CD14-positive monocyte (primary cell): ENCODE results near the gene DAW1. TPM values are rescaled to one million over a fixed set of nuclear protein-coding genes. Genes with fewer than 3 reads are reported as not detected.

Source experiments
- DNase-seq, 3 donors: peaks; one replicate each; pipeline ENCODE4 v3.0.0-alpha.2; 2011 to 2022
- H2AFZ ChIP-seq: 2 replicates; pipeline ENCODE4 v1.6.0; 2012; ENCODE audit warnings: mild to moderate bottlenecking, low read depth, low read length, inconsistent platforms; ENCODE audit not compliant: insufficient read depth, poor library complexity, severe bottlenecking
- H3K27ac ChIP-seq, 2 donors: 1 replicate in 1 of 2; 2 replicates in 1 of 2; pipeline ENCODE4 v1.5.1; 2012 to 2013; ENCODE audit warnings: low read length in 2 of 2, control low read depth in 1 of 2, inconsistent platforms in 1 of 2, low read depth in 1 of 2, mild to moderate bottlenecking in 1 of 2
- H3K27me3 ChIP-seq, 2 donors: one replicate each; pipeline versions ENCODE4 v1.6.0 to v1.6.1; 2011 to 2013; ENCODE audit warnings: low read length in 2 of 2; ENCODE audit not compliant: control insufficient read depth in 2 of 2, insufficient read depth in 2 of 2
- H3K36me3 ChIP-seq, 2 donors: replicated peaks in 1 of 2; 1 replicate in 1 of 2; 2 replicates in 1 of 2; pipeline versions ENCODE4 v1.5.1 to v1.6.1; 2012 to 2013; ENCODE audit warnings: low read length in 2 of 2, control low read depth in 1 of 2, inconsistent platforms in 1 of 2, mild to moderate bottlenecking in 1 of 2; ENCODE audit not compliant: insufficient read depth in 2 of 2, control insufficient read depth in 1 of 2
- H3K4me1 ChIP-seq, 2 donors: 1 replicate in 1 of 2; 2 replicates in 1 of 2; pipeline versions ENCODE4 v1.5.1 to v1.6.1; 2012 to 2013; ENCODE audit warnings: low read length in 2 of 2, control low read depth in 1 of 2, inconsistent platforms in 1 of 2, mild to moderate bottlenecking in 1 of 2, moderate library complexity in 1 of 2; ENCODE audit not compliant: insufficient read depth in 2 of 2, control insufficient read depth in 1 of 2
- H3K4me2 ChIP-seq: replicated peaks from 2 replicates; pipeline ENCODE3; 2012; ENCODE audit warnings: low read length, moderate library complexity, mild to moderate bottlenecking; ENCODE audit not compliant: poor library complexity, severe bottlenecking; ENCODE audit errors: extremely low read depth
- H3K4me3 ChIP-seq, 3 experiments: fragments of 200-600 bp in 1 of 3; sonication (generic) in 1 of 3; replicated peaks in 1 of 3; 1 replicate in 2 of 3; 2 replicates in 1 of 3; pipeline ENCODE4 v1.5.1; 2011 to 2013; ENCODE audit warnings: low read length in 3 of 3, mild to moderate bottlenecking in 3 of 3, control low read depth in 2 of 3, low read depth in 2 of 3, inconsistent platforms in 1 of 3, moderate library complexity in 1 of 3
- H3K79me2 ChIP-seq: 2 replicates; pipeline ENCODE4 v1.6.0; 2012; ENCODE audit warnings: mild to moderate bottlenecking, control low read depth, inconsistent platforms, low read length, moderate library complexity; ENCODE audit not compliant: insufficient read depth
- H3K9ac ChIP-seq: 2 replicates; pipeline ENCODE4 v1.6.0; 2017; ENCODE audit warnings: low read length, mild to moderate bottlenecking; ENCODE audit not compliant: insufficient read depth, poor library complexity, severe bottlenecking
- H3K9me3 ChIP-seq, 2 donors: replicated peaks in 1 of 2; 1 replicate in 1 of 2; 2 replicates in 1 of 2; pipeline versions ENCODE4 v1.5.1 to v1.6.1; 2012 to 2013; ENCODE audit warnings: low read length in 2 of 2, control low read depth in 1 of 2; ENCODE audit not compliant: control insufficient read depth in 1 of 2, insufficient read depth in 1 of 2
- H4K20me1 ChIP-seq: 2 replicates; pipeline ENCODE4 v1.6.0; 2012; ENCODE audit warnings: mild to moderate bottlenecking, low read length, control low read depth, moderate library complexity; ENCODE audit not compliant: insufficient read depth
- H3K27ac Mint-ChIP-seq, 7 donors: one replicate each; pipeline ENCODE4 v1.8.0; 2020; ENCODE audit warnings: mild to moderate bottlenecking in 7 of 7, mixed read lengths in 7 of 7, moderate library complexity in 6 of 7, inconsistent platforms in 2 of 7
- H3K27me3 Mint-ChIP-seq, 3 donors: one replicate each; pipeline ENCODE4 v1.8.0; 2021 to 2022; ENCODE audit warnings: low read depth in 3 of 3, mild to moderate bottlenecking in 3 of 3, mixed read lengths in 3 of 3, moderate library complexity in 3 of 3, inconsistent platforms in 1 of 3
- H3K36me3 Mint-ChIP-seq, 2 donors: one replicate each; pipeline ENCODE4 v1.8.0; 2020; ENCODE audit warnings: mixed read lengths in 2 of 2, inconsistent platforms in 1 of 2, mild to moderate bottlenecking in 1 of 2
- H3K4me1 Mint-ChIP-seq: one replicate; pipeline ENCODE4 v1.8.0; 2020; ENCODE audit warnings: mild to moderate bottlenecking, mixed read lengths
- H3K4me3 Mint-ChIP-seq, 2 donors: one replicate each; pipeline ENCODE4 v1.8.0; 2020; ENCODE audit warnings: mild to moderate bottlenecking in 2 of 2, mixed read lengths in 2 of 2, moderate library complexity in 1 of 2
- H3K9me3 Mint-ChIP-seq, 7 donors: one replicate each; pipeline ENCODE4 v1.8.0; 2020 to 2022; ENCODE audit warnings: mixed read lengths in 7 of 7, mild to moderate bottlenecking in 6 of 7, moderate library complexity in 6 of 7, inconsistent platforms in 2 of 7
- CTCF ChIP-seq: fragments of 200-600 bp; IDR thresholded peaks from one replicate; pipeline ENCODE4 v1.8.0; 2022; ENCODE audit warnings: antibody characterized with exemption, mild to moderate bottlenecking
- WGBS: methylation state at CpG from one replicate; pipeline ENCODE4 v1.1.5; 2013; ENCODE audit warnings: missing lambda C conversion rate; ENCODE audit not compliant: insufficient coverage; 5-methylcytosine and 5-hydroxymethylcytosine counted together
- intact Hi-C, 2 donors: fragments of 100-400 bp; cut with micrococcal nuclease; formaldehyde crosslinking; loops; one replicate each; pipeline versions ENCODE4 v1.15.0 to v1.15.1; 2023
- polyA plus RNA-seq, 3 donors: library from polyadenylated mRNA; depleted of rRNA in 1 of 3; unstranded in 2 of 3; stranded (reverse) in 1 of 3; fragments of 300-500 nt in 2 of 3; fragments of >200 nt in 1 of 3; fragmentation: Illumina TruSeq in 2 of 3; gene quantifications; 1 replicate in 2 of 3; 2 replicates in 1 of 3; pipeline ENCODE4 v1.2.3, GENCODE V29; 2012 to 2021

Gene DAW1
- polyA plus RNA-seq, 3 donors: not detected

GRCh38 chr2:227853204-227853629, 18.2 kb upstream of the DAW1 start:
- 88% methylated on average over 3 of the region's 4 CpGs for WGBS
- no peak overlapping the region for H3K9ac ChIP-seq
- no peak for TF ChIP-seq CTCF
- Mint-ChIP-seq H3K36me3 (no peaks in the 10 kb centered on the region), H3K27ac (no peak overlapping the region), H3K4me3 (no peak overlapping the region), H3K27me3 (peaks cover 11 to 21% (median 17%) of the 10 kb centered on the region in 3 donors), H3K9me3 (peaks cover 0 to 2% (median 0%) of the 10 kb centered on the region in 7 donors), H3K4me1 (peaks cover 8% of the 10 kb centered on the region)
- no peak overlapping the region for H2AFZ ChIP-seq
- no peaks in the 10 kb centered on the region for H3K9me3 ChIP-seq
- H3K36me3 ChIP-seq: no peaks in the 10 kb centered on the region
- DNase-seq: no peak
- H3K4me3 ChIP-seq: no peak overlapping the region
- H3K4me1 ChIP-seq: peaks cover 5 to 7% of the 10 kb centered on the region in 2 donors
- intact Hi-C loops: loop anchor here in 1 of 2 donors (10.0 kb wide), 1 partner anchor 68 kb away; no protein-coding TSS in a partner anchor
- H3K79me2 ChIP-seq: no peaks in the 10 kb centered on the region
- H3K27me3 ChIP-seq: peaks cover 2 to 11% of the 10 kb centered on the region in 2 donors
- no peak overlapping the region for H3K4me2 ChIP-seq
- no peak overlapping the region for H3K27ac ChIP-seq
- no peaks in the 10 kb centered on the region for H4K20me1 ChIP-seq

- Mint-ChIP-seq H3K9me3 (peaks cover 0 to 2% (median 0%) of the 10 kb centered on the region in 7 donors), H3K4me1 (peaks cover 8% of the 10 kb centered on the region), H3K27me3 (peaks cover 11 to 21% (median 17%) of the 10 kb centered on the region in 3 donors), H3K4me3 (no peak overlapping the region), H3K36me3 (no peaks in the 10 kb centered on the region), H3K27ac (peak overlapping the region in 1 of 7 donors; percentile 29)
- WGBS: 87% methylated on average over 4 of the region's 6 CpGs
- Histone ChIP-seq H3K79me2 (no peaks in the 10 kb centered on the region), H3K4me3 (no peak overlapping the region), H4K20me1 (no peaks in the 10 kb centered on the region), H3K9me3 (no peaks in the 10 kb centered on the region), H3K4me2 (no peak overlapping the region), H3K36me3 (no peaks in the 10 kb centered on the region), H3K9ac (no peak overlapping the region), H2AFZ (no peak overlapping the region), H3K27me3 (peaks cover 2 to 11% of the 10 kb centered on the region in 2 donors), H3K27ac (no peak overlapping the region), H3K4me1 (peaks cover 5 to 7% of the 10 kb centered on the region in 2 donors)
- TF ChIP-seq CTCF: no peak
- no peak for DNase-seq
- intact Hi-C loops: loop anchor here in 1 of 2 donors (10.0 kb wide), 1 partner anchor 69 kb away; no protein-coding TSS in a partner anchor
Observed at GRCh38 chr2:227853765-227854271, 17.6 kb upstream of the DAW1 start.
